GM19468 (cell line): ENCODE results near the gene CCDC78.

ENCODE experiments used
- ATAC-seq: cut with Tn5 transposase; IDR thresholded peaks from one replicate; pipeline ENCODE4 v1.9.1; 2021; ENCODE audit warnings: mild to moderate bottlenecking, moderate library complexity, moderate number of reproducible peaks; ENCODE audit not compliant: unreplicated experiment; ENCODE audit errors: extremely low read depth

CCDC78 gene

GRCh38 chr16:682493-683395 lies 43.5 kb downstream of the CCDC78 start:
- ATAC-seq: no peak

- no peak for ATAC-seq
Measured at GRCh38 chr16:681746-682427, 44.4 kb downstream of the CCDC78 start.

GRCh38 chr16:680967-681745 lies 45.1 kb downstream of the CCDC78 start:
- no peak for ATAC-seq

- ATAC-seq: no peak
Measured at GRCh38 chr16:680625-680945, 45.7 kb downstream of the CCDC78 start.

- ATAC-seq: no peak
Measured at GRCh38 chr16:679814-680624, 46.2 kb downstream of the CCDC78 start, which contains the start of gene STUB1. Gene STUB1, plus strand, starts transcription at chr16:680410. Its CDS starts 116 bp downstream, at chr16:680526.

- no peak for ATAC-seq
Measured at GRCh38 chr16:678858-679813, 47.1 kb downstream of the CCDC78 start.

GRCh38 chr16:678209-678857 lies 47.9 kb downstream of the CCDC78 start:
- ATAC-seq: no peak

GRCh38 chr16:677316-678190 lies 48.7 kb downstream of the CCDC78 start:
- ATAC-seq: no peak

- no peak for ATAC-seq
Measured at GRCh38 chr16:676913-677312, 49.3 kb downstream of the CCDC78 start.

- no peak for ATAC-seq
Measured at GRCh38 chr16:676565-676902, 49.7 kb downstream of the CCDC78 start.

- ATAC-seq: no peak
Measured at GRCh38 chr16:675884-676564, 50.2 kb downstream of the CCDC78 start.

GRCh38 chr16:674968-675883 lies 51.0 kb downstream of the CCDC78 start, which contains the start of gene RHBDL1:
Gene RHBDL1, plus strand, starts transcription at chr16:675671. Its CDS starts 120 bp downstream, at chr16:675791.
- no peak for ATAC-seq

GRCh38 chr16:674214-674881 lies 51.9 kb downstream of the CCDC78 start:
- no peak for ATAC-seq

GRCh38 chr16:673399-673991 lies 52.7 kb downstream of the CCDC78 start:
- ATAC-seq: no peak

- no peak for ATAC-seq
Measured at GRCh38 chr16:672851-673250, 53.4 kb downstream of the CCDC78 start.
